Mesenchymal stem cell (in vitro differentiated cells and primary cell): ENCODE data around the gene AKNAD1.

Source experiments
- DNase-seq: peaks from one replicate; pipeline ENCODE4 v3.0.0-alpha.2; 2013
- H2AFZ ChIP-seq: one replicate; pipeline ENCODE4 v1.6.1; 2013; ENCODE audit warnings: low read depth, mild to moderate bottlenecking, control low read depth, inconsistent platforms, low read length, moderate library complexity
- H2AK5ac ChIP-seq: 2 replicates; pipeline ENCODE4 v1.6.1; 2013; ENCODE audit warnings: low read length, moderate library complexity, mild to moderate bottlenecking, inconsistent platforms; ENCODE audit not compliant: severe bottlenecking
- H2BK120ac ChIP-seq: one replicate; pipeline ENCODE4 v1.6.1; 2013; ENCODE audit warnings: low read depth, mild to moderate bottlenecking, inconsistent platforms, low read length, moderate library complexity
- H2BK12ac ChIP-seq, 2 experiments: one replicate each; pipeline ENCODE4 v1.6.1; 2013; ENCODE audit warnings: inconsistent platforms in 2 of 2, low read length in 2 of 2, mild to moderate bottlenecking in 2 of 2, moderate library complexity in 2 of 2, control low read depth in 1 of 2
- H2BK15ac ChIP-seq: one replicate; pipeline ENCODE4 v1.6.1; 2013; ENCODE audit warnings: mild to moderate bottlenecking, low read depth, inconsistent platforms; ENCODE audit not compliant: poor library complexity, severe bottlenecking
- H2BK5ac ChIP-seq: 2 replicates; pipeline ENCODE4 v1.6.1; 2013; ENCODE audit warnings: low read depth, mild to moderate bottlenecking, low read length, control low read depth, inconsistent platforms; ENCODE audit not compliant: poor library complexity, severe bottlenecking
- H3K14ac ChIP-seq, 2 experiments: one replicate each; pipeline ENCODE4 v1.6.1; 2013; ENCODE audit warnings: inconsistent platforms in 2 of 2, low read length in 2 of 2, control low read depth in 1 of 2, mild to moderate bottlenecking in 1 of 2, moderate library complexity in 1 of 2
- H3K18ac ChIP-seq, 2 experiments: one replicate each; pipeline ENCODE4 v1.6.1; 2013; ENCODE audit warnings: inconsistent platforms in 2 of 2, low read length in 2 of 2, control low read depth in 1 of 2, low read depth in 1 of 2, mild to moderate bottlenecking in 1 of 2
- H3K23ac ChIP-seq, 2 experiments: one replicate each; pipeline ENCODE4 v1.6.1; 2013; ENCODE audit warnings: inconsistent platforms in 2 of 2, low read length in 2 of 2, mild to moderate bottlenecking in 2 of 2, moderate library complexity in 2 of 2, control low read depth in 1 of 2
- H3K27ac ChIP-seq: 2 replicates; pipeline ENCODE4 v1.5.1; 2013; ENCODE audit warnings: mild to moderate bottlenecking, moderate library complexity, low read length, control low read depth, inconsistent platforms; ENCODE audit not compliant: poor library complexity, severe bottlenecking
- H3K27me3 ChIP-seq, 2 experiments: 2 replicates each; pipeline versions ENCODE4 v1.6.1 to v1.7.0; 2013; ENCODE audit warnings: low read length in 2 of 2, mild to moderate bottlenecking in 2 of 2, moderate library complexity in 2 of 2, control low read depth in 1 of 2, inconsistent platforms in 1 of 2; ENCODE audit not compliant: control insufficient read depth in 1 of 2, insufficient read depth in 1 of 2
- H3K36me3 ChIP-seq, 2 experiments: 2 replicates each; pipeline versions ENCODE4 v1.6.1 to v1.7.0; 2013; ENCODE audit warnings: low read length in 2 of 2, control low read depth in 1 of 2, inconsistent platforms in 1 of 2, low read depth in 1 of 2, mild to moderate bottlenecking in 1 of 2; ENCODE audit not compliant: insufficient read depth in 2 of 2, control insufficient read depth in 1 of 2
- H3K4ac ChIP-seq, 2 experiments: one replicate each; pipeline ENCODE4 v1.6.1; 2013; ENCODE audit warnings: inconsistent platforms in 2 of 2, low read length in 2 of 2, mild to moderate bottlenecking in 2 of 2, moderate library complexity in 2 of 2, control low read depth in 1 of 2, low read depth in 1 of 2
- H3K4me1 ChIP-seq: 2 replicates; pipeline ENCODE4 v1.6.1; 2013; ENCODE audit warnings: low read depth, low read length, control low read depth; ENCODE audit not compliant: control insufficient read depth, insufficient read depth
- H3K4me2 ChIP-seq: 2 replicates; pipeline ENCODE4 v1.6.1; 2013; ENCODE audit warnings: low read length, mild to moderate bottlenecking, inconsistent platforms; ENCODE audit not compliant: poor library complexity, severe bottlenecking
- H3K4me3 ChIP-seq, 2 experiments: 2 replicates each; pipeline versions ENCODE4 v1.5.1 to v1.7.0; 2013; ENCODE audit warnings: low read length in 2 of 2, mild to moderate bottlenecking in 2 of 2, control low read depth in 1 of 2, low read depth in 1 of 2; ENCODE audit not compliant: insufficient read depth in 1 of 2
- H3K79me1 ChIP-seq: replicated peaks from 2 replicates; pipeline ENCODE4 v1.6.1; 2013; ENCODE audit warnings: mild to moderate bottlenecking, control low read depth, low read length, inconsistent platforms; ENCODE audit not compliant: poor library complexity, severe bottlenecking
- H3K9ac ChIP-seq: 2 replicates; pipeline ENCODE4 v1.7.0; 2013; ENCODE audit warnings: mild to moderate bottlenecking, low read length, moderate library complexity
- H3K9me3 ChIP-seq: 2 replicates; pipeline ENCODE4 v1.7.0; 2013; ENCODE audit warnings: mild to moderate bottlenecking, low read length; ENCODE audit not compliant: control insufficient read depth
- H4K8ac ChIP-seq: one replicate; pipeline ENCODE4 v1.6.1; 2013; ENCODE audit warnings: inconsistent platforms, mild to moderate bottlenecking, low read length, moderate library complexity
- H4K91ac ChIP-seq: one replicate; pipeline ENCODE4 v1.6.1; 2013; ENCODE audit warnings: mild to moderate bottlenecking, low read length, inconsistent platforms
- WGBS: methylation state at CpG from one replicate; pipeline ENCODE4 v1.1.7; 2013; ENCODE audit warnings: mixed read lengths; 5-methylcytosine and 5-hydroxymethylcytosine counted together

AKNAD1 gene

GRCh38 chr1:108878160-108878469, 21.2 kb upstream of the AKNAD1 start:
- peak overlapping the region; percentile 94 for H3K4me2 ChIP-seq
- no peak overlapping the region for H3K27ac ChIP-seq
- H2BK12ac ChIP-seq, result no peak overlapping the region
- no peaks in the 10 kb centered on the region for H3K9me3 ChIP-seq
- H2AK5ac ChIP-seq, result no peak overlapping the region
- H3K4me3 ChIP-seq, result peak overlapping the region in 1 of 2 experiments; percentile 93
- H4K91ac ChIP-seq, result no peak overlapping the region
- no peak overlapping the region for H3K18ac ChIP-seq
- no peak overlapping the region for H2BK120ac ChIP-seq
- no peaks in the 10 kb centered on the region for H3K27me3 ChIP-seq
- peaks cover 8% of the 10 kb centered on the region for H3K79me1 ChIP-seq
- peaks cover 0 to 8% of the 10 kb centered on the region in 2 experiments for H3K36me3 ChIP-seq
- no peak overlapping the region for H3K4ac ChIP-seq
- no peak for DNase-seq
- peaks cover 3% of the 10 kb centered on the region for H3K4me1 ChIP-seq
- H2AFZ ChIP-seq, result no peak overlapping the region
- H2BK15ac ChIP-seq, result no peak overlapping the region
- peak overlapping the region; percentile 90 for H3K9ac ChIP-seq
- H3K14ac ChIP-seq, result no peak overlapping the region
- H3K23ac ChIP-seq, result no peak overlapping the region
- WGBS, result no CpG with 5 or more reads among the region's 4 CpGs
- H2BK5ac ChIP-seq, result no peak overlapping the region
- H4K8ac ChIP-seq, result no peak overlapping the region

GRCh38 chr1:108877348-108878159, 20.7 kb upstream of the AKNAD1 start:
- Histone ChIP-seq H2BK15ac (peak overlapping the region; percentile 97), H3K9ac (peak overlapping the region; percentile 90), H4K8ac (peak overlapping the region; percentile 69), H3K18ac (peak overlapping the region; percentile 83 to 91), H2AK5ac (no peak overlapping the region), H3K4me2 (peak overlapping the region; percentile 94), H3K4me1 (peaks cover 3% of the 10 kb centered on the region), H3K4me3 (peak overlapping the region; percentile 93 to 95), H3K27ac (peak overlapping the region; percentile 34), H2AFZ (peak overlapping the region; percentile 79), H3K27me3 (no peaks in the 10 kb centered on the region), H3K36me3 (peaks cover 0 to 3% of the 10 kb centered on the region in 2 experiments), H2BK5ac (no peak overlapping the region), H3K4ac (peak overlapping the region; percentile 47 to 87), H2BK12ac (peak overlapping the region in 1 of 2 experiments; percentile 54), H3K14ac (peak overlapping the region in 1 of 2 experiments; percentile 73), H3K9me3 (no peaks in the 10 kb centered on the region), H3K23ac (peak overlapping the region in 1 of 2 experiments; percentile 74), H2BK120ac (peak overlapping the region; percentile 98), H3K79me1 (peaks cover 6% of the 10 kb centered on the region), H4K91ac (peak overlapping the region; percentile 68)
- peak; percentile 53 for DNase-seq
- WGBS, result 5% methylated on average over 23 of the region's 30 CpGs

- H3K79me1 ChIP-seq, result no peaks in the 10 kb centered on the region
- no peaks in the 10 kb centered on the region for H3K4me1 ChIP-seq
- no peak overlapping the region for H3K23ac ChIP-seq
- 83% methylated on average over 4 of the region's 5 CpGs for WGBS
- no peak overlapping the region for H4K91ac ChIP-seq
- no peaks in the 10 kb centered on the region for H3K27me3 ChIP-seq
- H2BK12ac ChIP-seq, result no peak overlapping the region
- H3K27ac ChIP-seq, result no peak overlapping the region
- H3K4me2 ChIP-seq, result no peak overlapping the region
- H3K18ac ChIP-seq, result no peak overlapping the region
- H2AK5ac ChIP-seq, result no peak overlapping the region
- DNase-seq, result no peak
- no peak overlapping the region for H2BK120ac ChIP-seq
- H3K36me3 ChIP-seq, result no peaks in the 10 kb centered on the region
- H3K4me3 ChIP-seq, result no peak overlapping the region
- H2BK15ac ChIP-seq, result no peak overlapping the region
- no peaks in the 10 kb centered on the region for H3K9me3 ChIP-seq
- no peak overlapping the region for H3K4ac ChIP-seq
- H2BK5ac ChIP-seq, result no peak overlapping the region
- H2AFZ ChIP-seq, result no peak overlapping the region
- no peak overlapping the region for H3K14ac ChIP-seq
- no peak overlapping the region for H3K9ac ChIP-seq
- no peak overlapping the region for H4K8ac ChIP-seq
These were observed 14.3 kb upstream of the AKNAD1 start for GRCh38 chr1:108871050-108871724.

DNA sequence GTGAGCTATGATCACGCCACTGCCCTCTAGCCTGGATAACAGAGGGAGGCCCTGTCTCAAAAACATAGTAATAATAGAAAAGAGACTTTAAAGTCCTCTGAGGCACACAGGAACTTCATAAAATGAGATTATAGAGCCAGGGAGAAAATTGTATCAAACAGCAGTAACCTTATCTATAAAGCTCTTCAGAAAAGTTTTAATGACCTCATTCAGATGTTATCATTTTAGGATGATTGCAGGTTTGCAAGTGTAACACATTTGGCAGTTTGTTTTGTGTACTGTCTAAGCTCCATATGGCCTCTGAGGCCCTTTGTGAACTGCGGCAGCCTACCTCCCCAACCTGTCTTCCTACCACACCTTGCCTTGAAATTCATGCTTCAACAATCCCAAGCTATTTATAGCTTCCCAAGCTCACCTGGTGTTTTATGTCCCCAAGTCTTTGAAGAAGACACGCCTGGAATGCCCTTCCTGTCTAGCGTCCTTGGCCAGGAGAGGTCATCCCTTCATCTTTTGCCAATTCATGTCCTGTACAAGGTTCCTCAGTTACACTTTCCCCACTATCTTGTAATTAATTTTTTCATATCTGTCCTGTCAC, 8.5 kb upstream of the AKNAD1 start:
- Histone ChIP-seq H3K23ac (no peak overlapping the region), H2BK120ac (no peak overlapping the region), H4K8ac (no peak overlapping the region), H3K14ac (no peak overlapping the region), H2AK5ac (no peak overlapping the region), H3K4me3 (no peak overlapping the region), H3K4me1 (no peaks in the 10 kb centered on the region), H2BK15ac (no peak overlapping the region), H2BK12ac (no peak overlapping the region), H3K4me2 (no peak overlapping the region), H3K18ac (no peak overlapping the region), H3K9ac (no peak overlapping the region), H3K9me3 (no peaks in the 10 kb centered on the region), H3K4ac (no peak overlapping the region), H3K27me3 (no peaks in the 10 kb centered on the region), H3K27ac (no peak overlapping the region), H4K91ac (no peak overlapping the region), H2AFZ (no peak overlapping the region), H3K36me3 (no peaks in the 10 kb centered on the region), H3K79me1 (no peaks in the 10 kb centered on the region), H2BK5ac (no peak overlapping the region)
- DNase-seq, result no peak
- 94% methylated on average over 3 of the region's 4 CpGs for WGBS
